HCT116 (cell line): ENCODE results near the gene SPOPL.

ENCODE experiments used
- CEBPB ChIP-seq: IDR thresholded peaks from 2 replicates; pipeline ENCODE4 v1.6.1; 2012; ENCODE audit warnings: low read depth
- ELF1 ChIP-seq: IDR thresholded peaks from 2 replicates; pipeline ENCODE4 v1.6.1; 2012; ENCODE audit warnings: low read depth, borderline replicate concordance
- EZH2 ChIP-seq: fragments of 200-600 bp; sonication (generic); IDR thresholded peaks from 2 replicates; pipeline ENCODE4 v1.6.1; 2017; ENCODE audit warnings: antibody characterized with exemption, mixed run types
- EZH2phosphoT487 ChIP-seq: fragments of 200-600 bp; IDR thresholded peaks from 2 replicates; pipeline ENCODE4 v1.6.1; 2018; ENCODE audit warnings: antibody characterized with exemption, borderline replicate concordance
- POLR2A ChIP-seq: IDR thresholded peaks from 2 replicates; pipeline ENCODE4 v1.7.0; 2011; ENCODE audit warnings: borderline replicate concordance; ENCODE audit not compliant: insufficient read depth, insufficient read length; ENCODE audit errors: extremely low read depth
- POLR2AphosphoS5 ChIP-seq: IDR thresholded peaks from 2 replicates; pipeline ENCODE4 v1.6.1; 2011; ENCODE audit warnings: mild to moderate bottlenecking, low read depth, low read length, moderate library complexity
- RAD21 ChIP-seq: IDR thresholded peaks from 2 replicates; pipeline ENCODE4 v1.6.1; 2012; ENCODE audit warnings: low read depth, mild to moderate bottlenecking
- REST ChIP-seq: IDR thresholded peaks from 2 replicates; pipeline ENCODE4 v1.6.1; 2012; ENCODE audit warnings: low read depth
- SIN3A ChIP-seq: IDR thresholded peaks from 2 replicates; pipeline ENCODE4 v1.6.1; 2012; ENCODE audit warnings: low read depth
- SRF ChIP-seq: IDR thresholded peaks from 2 replicates; pipeline ENCODE4 v1.6.1; 2012; ENCODE audit warnings: low read depth
- ZNF274 ChIP-seq: fragments of 200-500 bp; sonication (Bioruptor generic); IDR thresholded peaks from 2 replicates; pipeline ENCODE4 v1.6.1; 2014; ENCODE audit warnings: mild to moderate bottlenecking, low read depth, low read length, inconsistent platforms
- TF ChIP-seq, protein P1 (sequence below), 3 experiments: fragments of 200-600 bp in 1 of 3; sonication (generic) in 1 of 3; IDR thresholded peaks in 2 of 3; conservative IDR thresholded peaks in 1 of 3; 2 replicates each; pipeline ENCODE4 v1.5.1; 2012 to 2017; ENCODE audit warnings: low read depth in 2 of 3, low read length in 2 of 3, antibody characterized with exemption in 1 of 3, borderline replicate concordance in 1 of 3, control low read depth in 1 of 3, mild to moderate bottlenecking in 1 of 3, mixed read lengths in 1 of 3, mixed run types in 1 of 3, moderate library complexity in 1 of 3; ENCODE audit not compliant: insufficient read depth in 1 of 3
- TF ChIP-seq, protein P2 (sequence below): IDR thresholded peaks from 2 replicates; pipeline ENCODE4 v1.6.1; 2012

GRCh38 chr2:138600732-138601457 is 99.3 kb downstream of the SPOPL start:
- TF ChIP-seq REST (no peak), ELF1 (no peak), CEBPB (no peak), RAD21 (no peak), EZH2 (no peak), SIN3A (no peak), ZNF274 (no peak), SRF (no peak), POLR2A (no peak), EZH2phosphoT487 (no peak), POLR2AphosphoS5 (no peak)
- TF ChIP-seq, protein P1, sequence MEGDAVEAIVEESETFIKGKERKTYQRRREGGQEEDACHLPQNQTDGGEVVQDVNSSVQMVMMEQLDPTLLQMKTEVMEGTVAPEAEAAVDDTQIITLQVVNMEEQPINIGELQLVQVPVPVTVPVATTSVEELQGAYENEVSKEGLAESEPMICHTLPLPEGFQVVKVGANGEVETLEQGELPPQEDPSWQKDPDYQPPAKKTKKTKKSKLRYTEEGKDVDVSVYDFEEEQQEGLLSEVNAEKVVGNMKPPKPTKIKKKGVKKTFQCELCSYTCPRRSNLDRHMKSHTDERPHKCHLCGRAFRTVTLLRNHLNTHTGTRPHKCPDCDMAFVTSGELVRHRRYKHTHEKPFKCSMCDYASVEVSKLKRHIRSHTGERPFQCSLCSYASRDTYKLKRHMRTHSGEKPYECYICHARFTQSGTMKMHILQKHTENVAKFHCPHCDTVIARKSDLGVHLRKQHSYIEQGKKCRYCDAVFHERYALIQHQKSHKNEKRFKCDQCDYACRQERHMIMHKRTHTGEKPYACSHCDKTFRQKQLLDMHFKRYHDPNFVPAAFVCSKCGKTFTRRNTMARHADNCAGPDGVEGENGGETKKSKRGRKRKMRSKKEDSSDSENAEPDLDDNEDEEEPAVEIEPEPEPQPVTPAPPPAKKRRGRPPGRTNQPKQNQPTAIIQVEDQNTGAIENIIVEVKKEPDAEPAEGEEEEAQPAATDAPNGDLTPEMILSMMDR (IDR thresholded peaks at IDR 0.05 in 2 of 3, conservative IDR thresholded peaks at IDR 0.05 in 1 of 3; ENCODE audit: borderline replicate concordance in 1 of 3, insufficient read depth in 1 of 3, low read depth in 2 of 3, low read length in 2 of 3) = no peak
- TF ChIP-seq, protein P2, sequence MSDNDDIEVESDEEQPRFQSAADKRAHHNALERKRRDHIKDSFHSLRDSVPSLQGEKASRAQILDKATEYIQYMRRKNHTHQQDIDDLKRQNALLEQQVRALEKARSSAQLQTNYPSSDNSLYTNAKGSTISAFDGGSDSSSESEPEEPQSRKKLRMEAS = no peak
